Urothelium cell line (cell line): ENCODE data around the gene VWCE.

Experiments used
- DNase-seq: peaks from one replicate; pipeline ENCODE4 v3.0.0; 2011; ENCODE audit warnings: low spot score, mixed read lengths
- FAIRE-seq: peaks from 2 replicates; lab custom pipeline; 2011; peaks lifted over from hg19 to GRCh38; lab: Jason Lieb, UNC

VWCE gene

GRCh38 chr11:61328351-61328750 is 33.2 kb upstream of the VWCE start:
- DNase-seq (no peak), FAIRE-seq (no peak)

GRCh38 chr11:61327669-61328071 is 32.6 kb upstream of the VWCE start:
- no peak for FAIRE-seq

GRCh38 chr11:61325649-61326414 is 30.7 kb upstream of the VWCE start:
- DNase-seq (no peak), FAIRE-seq (no peak)

More at GRCh38 chr11:61327669-61328071, 32.6 kb upstream of the VWCE start:
- DNase-seq = no peak

- FAIRE-seq (no peak), DNase-seq (no peak)
Observed at GRCh38 chr11:61315260-61315659, 20.1 kb upstream of the VWCE start.

- no peak for FAIRE-seq
- DNase-seq = no peak
Observed at GRCh38 chr11:61310749-61311148, 15.6 kb upstream of the VWCE start.

GRCh38 chr11:61309739-61310138 is 14.6 kb upstream of the VWCE start:
- FAIRE-seq (no peak), DNase-seq (no peak)

GRCh38 chr11:61309141-61309540 is 14.0 kb upstream of the VWCE start:
- no peak for DNase-seq
- FAIRE-seq = no peak

- no peak for DNase-seq
- no peak for FAIRE-seq
Observed at GRCh38 chr11:61307354-61307753, 12.2 kb upstream of the VWCE start.

- DNase-seq (no peak), FAIRE-seq (no peak)
Observed at GRCh38 chr11:61306221-61306620, 11.1 kb upstream of the VWCE start.

- FAIRE-seq (no peak), DNase-seq (no peak)
Observed at GRCh38 chr11:61305417-61305816, 10.3 kb upstream of the VWCE start.

GRCh38 chr11:61303725-61304124 is 8.6 kb upstream of the VWCE start:
- FAIRE-seq (no peak), DNase-seq (no peak)

- FAIRE-seq (no peak), DNase-seq (no peak)
Observed at GRCh38 chr11:61302550-61302949, 7.4 kb upstream of the VWCE start.

- DNase-seq (no peak), FAIRE-seq (no peak)
Observed at GRCh38 chr11:61298663-61299244, 3.6 kb upstream of the VWCE start.

GRCh38 chr11:61297746-61298145 is 2.6 kb upstream of the VWCE start:
- FAIRE-seq (no peak), DNase-seq (peak; percentile 85)

- DNase-seq (peak; percentile 40), FAIRE-seq (no peak)
Observed at GRCh38 chr11:61297341-61297740, 2.2 kb upstream of the VWCE start.

- no peak for DNase-seq
- no peak for FAIRE-seq
Observed at GRCh38 chr11:61295596-61295926, 445 bp upstream of the VWCE start.

- DNase-seq (no peak), FAIRE-seq (no peak)
Observed at GRCh38 chr11:61293867-61294716, 1.0 kb downstream of the VWCE start.

GRCh38 chr11:61292356-61292755 is 2.8 kb downstream of the VWCE start:
- DNase-seq (no peak), FAIRE-seq (no peak)

- DNase-seq (no peak), FAIRE-seq (no peak)
Observed at GRCh38 chr11:61290905-61291690, 4.0 kb downstream of the VWCE start.

- DNase-seq (no peak), FAIRE-seq (no peak)
Observed at GRCh38 chr11:61287338-61287977, 7.7 kb downstream of the VWCE start.

- FAIRE-seq = no peak
Observed at GRCh38 chr11:61283613-61284012, 11.5 kb downstream of the VWCE start.

More at GRCh38 chr11:61283613-61284012, 11.5 kb downstream of the VWCE start:
- no peak for DNase-seq
